ENCODE data around the gene CFAP20.

CFAP20 gene

GRCh38 chr16:58157951-58158540 lies 28.9 kb upstream of the CFAP20 start:
- no peaks in the 10 kb centered on the region for H4K20me1 ChIP-seq (ENCODE audit: insufficient read depth, low read length)
- no peak overlapping the region for H3K4me2 ChIP-seq (ENCODE audit: low read length)
- no peaks in the 10 kb centered on the region for H3K9me2 ChIP-seq (ENCODE audit: low read depth, low read length)
- H3K9me3 ChIP-seq (ENCODE audit: low read length): no peaks in the 10 kb centered on the region
- no peaks in the 10 kb centered on the region for H3F3A ChIP-seq (ENCODE audit: insufficient read depth, low read length)
- H3K4me1 ChIP-seq (ENCODE audit: insufficient read depth, low read length, severe bottlenecking): no peaks in the 10 kb centered on the region
- no peak overlapping the region for H3K4me3 ChIP-seq (ENCODE audit: low read depth, low read length, poor library complexity, severe bottlenecking)
- no peak overlapping the region for H3K9ac ChIP-seq (ENCODE audit: low read length)
- TF ChIP-seq CTCF (IDR thresholded peaks at IDR 0.05; ENCODE audit: low read length): no peak
- TF ChIP-seq EZH2 (IDR thresholded peaks at IDR 0.05; ENCODE audit: borderline replicate concordance, low read length): no peak
- H3K27ac ChIP-seq (ENCODE audit: low read depth, low read length, poor library complexity, severe bottlenecking): no peak overlapping the region
- H3K36me3 ChIP-seq (ENCODE audit: insufficient read depth, low read length): peaks cover 31% of the 10 kb centered on the region
- no peaks in the 10 kb centered on the region for H3K27me3 ChIP-seq (ENCODE audit: insufficient read depth, low read length)
- no peak overlapping the region for H2AFZ ChIP-seq (ENCODE audit: low read length)
- H3K79me2 ChIP-seq (ENCODE audit: insufficient read depth, low read length): no peaks in the 10 kb centered on the region

- H3K79me2 ChIP-seq (ENCODE audit: insufficient read depth, low read length): no peaks in the 10 kb centered on the region
- no peaks in the 10 kb centered on the region for H3K4me1 ChIP-seq (ENCODE audit: insufficient read depth, low read length, severe bottlenecking)
- H2AFZ ChIP-seq (ENCODE audit: low read length): no peak overlapping the region
- H3K9me2 ChIP-seq (ENCODE audit: low read depth, low read length): no peaks in the 10 kb centered on the region
- H3K9ac ChIP-seq (ENCODE audit: low read length): no peak overlapping the region
- no peaks in the 10 kb centered on the region for H3F3A ChIP-seq (ENCODE audit: insufficient read depth, low read length)
- H3K4me3 ChIP-seq (ENCODE audit: low read depth, low read length, poor library complexity, severe bottlenecking): no peak overlapping the region
- no peak overlapping the region for H3K4me2 ChIP-seq (ENCODE audit: low read length)
- H4K20me1 ChIP-seq (ENCODE audit: insufficient read depth, low read length): no peaks in the 10 kb centered on the region
- TF ChIP-seq EZH2 (IDR thresholded peaks at IDR 0.05; ENCODE audit: borderline replicate concordance, low read length): no peak
- no peak for TF ChIP-seq CTCF (IDR thresholded peaks at IDR 0.05; ENCODE audit: low read length)
- no peaks in the 10 kb centered on the region for H3K27me3 ChIP-seq (ENCODE audit: insufficient read depth, low read length)
- no peak overlapping the region for H3K27ac ChIP-seq (ENCODE audit: low read depth, low read length, poor library complexity, severe bottlenecking)
- H3K36me3 ChIP-seq (ENCODE audit: insufficient read depth, low read length): peaks cover 23% of the 10 kb centered on the region
- H3K9me3 ChIP-seq (ENCODE audit: low read length): no peaks in the 10 kb centered on the region
Measured at GRCh38 chr16:58157239-58157638, 28.1 kb upstream of the CFAP20 start.

GRCh38 chr16:58155839-58156238 lies 26.7 kb upstream of the CFAP20 start:
- Histone ChIP-seq H3K27me3 (ENCODE audit: insufficient read depth, low read length) (no peaks in the 10 kb centered on the region), H3K27ac (ENCODE audit: low read depth, low read length, poor library complexity, severe bottlenecking) (no peak overlapping the region), H3K9ac (ENCODE audit: low read length) (no peak overlapping the region), H2AFZ (ENCODE audit: low read length) (no peak overlapping the region), H3K4me1 (ENCODE audit: insufficient read depth, low read length, severe bottlenecking) (no peaks in the 10 kb centered on the region), H3K79me2 (ENCODE audit: insufficient read depth, low read length) (no peaks in the 10 kb centered on the region), H4K20me1 (ENCODE audit: insufficient read depth, low read length) (no peaks in the 10 kb centered on the region), H3K4me2 (ENCODE audit: low read length) (no peak overlapping the region), H3K9me3 (ENCODE audit: low read length) (no peaks in the 10 kb centered on the region), H3K4me3 (ENCODE audit: low read depth, low read length, poor library complexity, severe bottlenecking) (no peak overlapping the region), H3K9me2 (ENCODE audit: low read depth, low read length) (no peaks in the 10 kb centered on the region), H3K36me3 (ENCODE audit: insufficient read depth, low read length) (peaks cover 10% of the 10 kb centered on the region), H3F3A (ENCODE audit: insufficient read depth, low read length) (no peaks in the 10 kb centered on the region)
- no peak for TF ChIP-seq EZH2 (IDR thresholded peaks at IDR 0.05; ENCODE audit: borderline replicate concordance, low read length)
- TF ChIP-seq CTCF (IDR thresholded peaks at IDR 0.05; ENCODE audit: low read length): no peak
